ENCODE measurements around the gene SDR42E1.

DNA sequence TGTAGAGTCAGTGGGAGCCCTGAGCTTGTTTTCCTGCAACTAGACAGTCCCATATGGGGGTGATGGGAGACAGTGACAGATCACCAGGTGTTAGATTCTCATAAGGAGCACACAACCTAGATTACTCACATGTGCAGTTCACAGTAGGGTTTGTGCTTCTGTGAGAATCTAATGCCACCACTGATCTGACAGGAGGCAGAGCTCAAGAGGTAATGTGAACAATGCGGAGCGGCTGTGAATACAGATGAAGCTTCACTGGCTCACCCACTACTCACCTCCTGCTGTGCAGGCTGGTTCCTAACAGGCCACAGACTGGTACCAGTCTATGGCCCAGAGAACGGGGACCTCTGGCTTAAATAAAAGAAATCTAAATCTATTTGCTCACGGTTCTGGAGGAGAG, 13.6 kb upstream of the SDR42E1 start:
- TF ChIP-seq, protein P1, sequence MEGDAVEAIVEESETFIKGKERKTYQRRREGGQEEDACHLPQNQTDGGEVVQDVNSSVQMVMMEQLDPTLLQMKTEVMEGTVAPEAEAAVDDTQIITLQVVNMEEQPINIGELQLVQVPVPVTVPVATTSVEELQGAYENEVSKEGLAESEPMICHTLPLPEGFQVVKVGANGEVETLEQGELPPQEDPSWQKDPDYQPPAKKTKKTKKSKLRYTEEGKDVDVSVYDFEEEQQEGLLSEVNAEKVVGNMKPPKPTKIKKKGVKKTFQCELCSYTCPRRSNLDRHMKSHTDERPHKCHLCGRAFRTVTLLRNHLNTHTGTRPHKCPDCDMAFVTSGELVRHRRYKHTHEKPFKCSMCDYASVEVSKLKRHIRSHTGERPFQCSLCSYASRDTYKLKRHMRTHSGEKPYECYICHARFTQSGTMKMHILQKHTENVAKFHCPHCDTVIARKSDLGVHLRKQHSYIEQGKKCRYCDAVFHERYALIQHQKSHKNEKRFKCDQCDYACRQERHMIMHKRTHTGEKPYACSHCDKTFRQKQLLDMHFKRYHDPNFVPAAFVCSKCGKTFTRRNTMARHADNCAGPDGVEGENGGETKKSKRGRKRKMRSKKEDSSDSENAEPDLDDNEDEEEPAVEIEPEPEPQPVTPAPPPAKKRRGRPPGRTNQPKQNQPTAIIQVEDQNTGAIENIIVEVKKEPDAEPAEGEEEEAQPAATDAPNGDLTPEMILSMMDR (IDR thresholded peaks at IDR 0.05; ENCODE audit: low read length), result no peak
- no peak for TF ChIP-seq EZH2 (optimal IDR thresholded peaks at IDR 0.05; ENCODE audit: low read depth, low read length)
